Calu3 (cell line): ENCODE data around the gene CDH4. TPM values are rescaled to one million over a fixed set of nuclear protein-coding genes. Genes with fewer than 3 reads are reported as not detected.

ENCODE experiments used
- BruUV-seq: library from RNA; stranded (reverse); fragments of 400-500 nt; replicated peaks from 2 replicates; lab custom pipeline; 2021; lab: Mats Ljungman, UMichigan
- CTCF ChIA-PET: fragments of 300-600 bp; sonication (Branson Sonifier 250); formaldehyde crosslinking; loops from one replicate; lab custom pipeline; 2022; ENCODE audit warnings: antibody characterized with exemption; lab: Charles Lee
- DNase-seq: peaks from one replicate; pipeline ENCODE4 v3.0.0; 2022
- H3K27ac Mint-ChIP-seq: one replicate; pipeline ENCODE4 v1.8.0; 2022; ENCODE audit warnings: mixed read lengths; ENCODE audit not compliant: unreplicated experiment
- H3K27me3 Mint-ChIP-seq: one replicate; pipeline ENCODE4 v1.8.0; 2022; ENCODE audit warnings: mixed read lengths; ENCODE audit not compliant: unreplicated experiment
- H3K36me3 Mint-ChIP-seq: one replicate; pipeline ENCODE4 v1.8.0; 2022; ENCODE audit warnings: mild to moderate bottlenecking, moderate library complexity, mixed read lengths; ENCODE audit not compliant: insufficient read depth, unreplicated experiment
- H3K4me1 Mint-ChIP-seq: one replicate; pipeline ENCODE4 v1.8.0; 2022; ENCODE audit warnings: mild to moderate bottlenecking, low read depth, mixed read lengths; ENCODE audit not compliant: unreplicated experiment
- H3K4me3 Mint-ChIP-seq: one replicate; pipeline ENCODE4 v1.8.0; 2022; ENCODE audit warnings: mild to moderate bottlenecking, low read depth, moderate library complexity, mixed read lengths; ENCODE audit not compliant: unreplicated experiment
- H3K9me3 Mint-ChIP-seq: one replicate; pipeline ENCODE4 v1.8.0; 2022; ENCODE audit warnings: low read depth, mixed read lengths; ENCODE audit not compliant: unreplicated experiment
- intact Hi-C: fragments of 100-400 bp; cut with micrococcal nuclease; formaldehyde crosslinking; loops from one replicate; pipeline ENCODE4 v1.10.0; 2022; ENCODE audit not compliant: unreplicated experiment
- total RNA-seq: library from RNA; stranded (reverse); gene quantifications from 2 replicates; pipeline ENCODE4 v1.2.3, GENCODE V29; 2022
- TF ChIP-seq, protein P1 (sequence below): fragments of 200-600 bp; IDR thresholded peaks from one replicate; pipeline ENCODE4 v1.8.0; 2022; ENCODE audit warnings: antibody characterized with exemption; ENCODE audit not compliant: unreplicated experiment

Gene CDH4
- total RNA-seq, 1 experiment from 2014 or later: not detected

DNA sequence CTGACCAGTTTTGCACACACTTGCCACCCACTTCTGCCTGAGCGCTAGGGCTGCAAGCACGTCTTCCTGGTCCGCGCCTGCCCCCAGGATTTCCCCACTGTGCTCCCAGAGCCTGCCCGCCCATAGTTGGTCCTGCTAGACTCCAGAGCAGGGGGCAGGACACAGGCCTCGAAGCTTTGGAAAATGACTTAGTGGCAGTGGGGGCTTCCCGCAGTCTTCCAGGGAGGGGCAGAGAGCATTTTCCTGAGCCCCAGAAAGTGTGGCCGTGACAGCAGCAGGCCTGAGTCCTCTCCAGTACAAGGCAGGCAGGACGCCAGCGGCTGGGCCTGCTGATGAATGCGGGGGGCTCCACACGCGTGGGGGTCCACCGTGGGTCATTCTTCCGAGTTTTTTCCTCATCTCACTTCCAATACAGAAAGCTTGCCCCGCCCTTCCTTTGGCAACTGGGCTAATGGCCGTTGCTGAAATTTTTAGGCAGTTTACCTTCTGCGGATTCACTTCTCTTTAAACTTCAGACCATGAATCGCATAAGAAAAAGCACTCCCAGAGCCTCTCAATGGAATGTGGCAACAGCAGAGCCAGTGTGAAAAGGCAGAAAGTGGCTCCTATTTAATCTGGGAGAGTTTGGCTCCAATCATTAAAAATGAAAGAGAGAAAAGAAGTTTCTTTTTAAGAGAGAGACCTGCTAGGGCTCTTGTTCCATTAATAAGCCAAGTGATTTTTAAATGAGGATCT is 383.8 kb downstream of the CDH4 start:
- TF ChIP-seq, protein P1, sequence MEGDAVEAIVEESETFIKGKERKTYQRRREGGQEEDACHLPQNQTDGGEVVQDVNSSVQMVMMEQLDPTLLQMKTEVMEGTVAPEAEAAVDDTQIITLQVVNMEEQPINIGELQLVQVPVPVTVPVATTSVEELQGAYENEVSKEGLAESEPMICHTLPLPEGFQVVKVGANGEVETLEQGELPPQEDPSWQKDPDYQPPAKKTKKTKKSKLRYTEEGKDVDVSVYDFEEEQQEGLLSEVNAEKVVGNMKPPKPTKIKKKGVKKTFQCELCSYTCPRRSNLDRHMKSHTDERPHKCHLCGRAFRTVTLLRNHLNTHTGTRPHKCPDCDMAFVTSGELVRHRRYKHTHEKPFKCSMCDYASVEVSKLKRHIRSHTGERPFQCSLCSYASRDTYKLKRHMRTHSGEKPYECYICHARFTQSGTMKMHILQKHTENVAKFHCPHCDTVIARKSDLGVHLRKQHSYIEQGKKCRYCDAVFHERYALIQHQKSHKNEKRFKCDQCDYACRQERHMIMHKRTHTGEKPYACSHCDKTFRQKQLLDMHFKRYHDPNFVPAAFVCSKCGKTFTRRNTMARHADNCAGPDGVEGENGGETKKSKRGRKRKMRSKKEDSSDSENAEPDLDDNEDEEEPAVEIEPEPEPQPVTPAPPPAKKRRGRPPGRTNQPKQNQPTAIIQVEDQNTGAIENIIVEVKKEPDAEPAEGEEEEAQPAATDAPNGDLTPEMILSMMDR: no peak
- H3K27me3 Mint-ChIP-seq: peaks cover 64% of the 10 kb centered on the region
- CTCF ChIA-PET: interaction anchor here (0.5 to 0.6 kb wide), 2 partner anchors 16 to 19 kb away, joined by 4 to 6 read pairs; no protein-coding TSS in a partner anchor
- no peak for DNase-seq
- H3K9me3 Mint-ChIP-seq: peaks cover 7% of the 10 kb centered on the region
- no TSS peak for BruUV-seq
- H3K36me3 Mint-ChIP-seq: no peaks in the 10 kb centered on the region
- H3K4me3 Mint-ChIP-seq: no peak overlapping the region
- intact Hi-C loops: no loop called here
- H3K4me1 Mint-ChIP-seq: no peaks in the 10 kb centered on the region
- H3K27ac Mint-ChIP-seq: no peak overlapping the region

DNA sequence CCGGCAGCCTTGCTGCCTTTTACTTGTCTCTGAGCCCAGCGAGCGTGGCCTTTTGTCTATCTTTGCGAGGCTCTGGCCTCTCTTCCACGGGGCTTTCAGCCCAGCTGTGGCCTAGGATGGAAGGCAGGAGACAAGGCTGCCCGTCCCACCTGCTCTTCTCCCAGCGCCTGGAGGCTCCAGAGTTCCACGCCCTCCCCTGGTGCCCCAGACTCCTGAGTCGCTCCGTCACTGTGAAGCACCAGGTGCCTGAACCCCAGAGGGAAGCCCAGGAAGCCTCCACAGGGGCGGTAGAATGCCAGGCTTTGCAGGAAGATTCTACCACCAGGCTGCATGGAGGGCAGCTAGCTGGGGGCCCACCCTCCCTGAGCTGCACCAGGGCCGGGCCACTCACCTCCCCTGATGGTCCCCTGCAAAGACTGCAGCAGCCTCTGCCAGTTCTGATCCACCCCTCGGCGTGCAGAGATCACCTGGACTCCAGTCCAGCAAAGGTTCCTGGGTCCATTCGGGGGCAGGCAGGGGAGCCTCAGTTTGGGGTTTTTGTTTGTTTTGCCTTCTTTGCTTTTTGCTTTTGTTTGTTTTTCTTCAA is 384.6 kb downstream of the CDH4 start:
- H3K27ac Mint-ChIP-seq: no peak overlapping the region
- intact Hi-C loops: no loop called here

DNA sequence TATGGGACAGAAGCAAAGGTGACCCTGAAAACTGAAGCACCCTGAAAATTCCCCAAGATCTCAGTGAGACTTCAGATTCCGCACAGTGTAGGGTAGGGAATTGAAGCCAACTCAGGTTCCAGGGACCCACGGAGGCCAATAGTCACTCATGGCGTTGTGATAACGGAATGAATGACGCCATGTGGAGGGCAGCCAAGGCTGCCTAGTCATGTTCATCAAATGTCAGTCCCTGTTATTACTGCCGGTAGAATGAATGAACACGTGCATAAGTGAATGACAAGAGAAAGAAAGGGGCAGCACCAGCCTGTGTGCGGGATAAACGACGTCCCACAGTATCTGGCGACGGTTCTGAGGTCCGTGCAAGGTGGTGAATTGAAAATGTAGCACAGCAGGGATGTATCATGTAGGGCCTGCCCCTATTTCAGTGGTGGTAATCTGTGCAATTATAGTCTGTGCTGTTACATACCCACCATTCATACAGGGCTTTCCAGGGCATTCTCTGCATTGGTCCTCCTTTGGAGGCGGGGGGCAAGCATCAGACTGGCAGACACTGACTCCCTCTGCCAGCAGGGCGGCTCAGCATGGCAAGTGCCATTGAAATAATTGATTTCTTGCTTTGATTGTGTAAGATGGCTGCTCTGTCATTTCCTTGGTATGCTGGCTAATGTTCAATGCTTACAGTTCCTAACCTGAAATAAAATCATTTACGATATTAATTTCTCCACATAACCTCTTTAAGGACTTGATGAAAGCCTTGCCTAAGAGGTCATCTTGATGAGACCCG is 386.9 kb downstream of the CDH4 start:
- Mint-ChIP-seq H3K9me3 (peaks cover 2% of the 10 kb centered on the region), H3K27me3 (peaks cover 60% of the 10 kb centered on the region), H3K4me1 (no peaks in the 10 kb centered on the region), H3K4me3 (no peak overlapping the region), H3K27ac (no peak overlapping the region), H3K36me3 (no peaks in the 10 kb centered on the region)
- TF ChIP-seq, protein P1: no peak
- CTCF ChIA-PET: no interaction called here
- no TSS peak for BruUV-seq
- intact Hi-C loops: no loop called here
- peak; percentile 42 for DNase-seq

More for the DNA sequence above, 384.6 kb downstream of the CDH4 start:
- TF ChIP-seq, protein P1: no peak
- BruUV-seq: no TSS peak
- H3K4me3 Mint-ChIP-seq: no peak overlapping the region
- no peaks in the 10 kb centered on the region for H3K4me1 Mint-ChIP-seq
- CTCF ChIA-PET: no interaction called here
- peaks cover 7% of the 10 kb centered on the region for H3K9me3 Mint-ChIP-seq
- H3K27me3 Mint-ChIP-seq: peaks cover 63% of the 10 kb centered on the region
- no peaks in the 10 kb centered on the region for H3K36me3 Mint-ChIP-seq
- DNase-seq: no peak

DNA sequence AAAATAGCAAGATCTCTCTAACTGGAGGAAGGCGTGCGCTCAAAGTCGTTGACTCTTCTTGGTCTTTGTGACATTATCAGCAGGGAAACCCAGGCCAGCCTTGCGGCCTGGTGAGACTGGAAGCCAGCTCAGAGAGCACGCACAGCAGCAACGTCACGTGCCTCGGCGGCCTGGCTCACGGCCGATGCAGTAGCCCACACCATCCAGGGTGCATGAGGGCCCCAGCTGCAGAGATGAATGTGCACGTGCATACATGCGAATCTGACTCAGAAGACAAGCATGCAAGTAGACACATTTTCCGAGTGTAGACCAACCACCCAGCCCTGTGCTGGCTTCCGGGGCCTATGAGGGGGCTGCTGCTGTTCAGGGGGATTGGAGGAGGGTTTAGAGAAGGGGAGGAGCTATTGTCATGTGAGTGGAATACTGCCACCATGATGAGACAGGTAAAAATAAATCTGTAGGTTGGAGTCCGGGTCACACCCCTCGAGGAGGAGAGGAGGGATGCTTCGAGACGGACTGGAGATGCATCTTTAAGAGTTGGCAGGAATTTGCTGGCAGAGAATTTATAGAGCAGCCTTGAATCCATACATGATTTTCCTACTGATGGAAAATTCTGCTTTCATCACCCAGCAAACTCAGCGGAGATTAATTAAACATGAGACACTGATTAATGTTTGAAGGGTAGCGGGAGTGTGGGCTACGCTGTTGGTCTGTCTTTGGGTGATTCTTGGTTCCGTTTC is 388.2 kb downstream of the CDH4 start:
- Mint-ChIP-seq H3K4me1 (no peaks in the 10 kb centered on the region), H3K4me3 (no peak overlapping the region), H3K27me3 (peaks cover 70% of the 10 kb centered on the region), H3K27ac (no peak overlapping the region), H3K9me3 (peaks cover 2% of the 10 kb centered on the region), H3K36me3 (no peaks in the 10 kb centered on the region)
- CTCF ChIA-PET: no interaction called here
- intact Hi-C loops: no loop called here
- TF ChIP-seq, protein P1: no peak
- no peak for DNase-seq
- BruUV-seq: no TSS peak
